ENCODE measurements around the gene PRDX5.

PRDX5 gene

GRCh38 chr11:64347193-64347867 lies 29.4 kb downstream of the PRDX5 start:
- TF ChIP-seq CTCF (conservative IDR thresholded peaks at IDR 0.05; ENCODE audit: low read length): no peak
- no peak for DNase-seq (ENCODE audit: low read depth)
- no peak overlapping the region for H3K4me3 ChIP-seq (ENCODE audit: low read length)

- no peak for DNase-seq (ENCODE audit: low read depth)
- no peak overlapping the region for H3K4me3 ChIP-seq (ENCODE audit: low read length)
- TF ChIP-seq CTCF (conservative IDR thresholded peaks at IDR 0.05; ENCODE audit: low read length): no peak
Observed at GRCh38 chr11:64348383-64349024, 30.6 kb downstream of the PRDX5 start.

- no peak for DNase-seq (ENCODE audit: low read depth)
- no peak for TF ChIP-seq CTCF (conservative IDR thresholded peaks at IDR 0.05; ENCODE audit: low read length)
- H3K4me3 ChIP-seq (ENCODE audit: low read length): no peak overlapping the region
Observed at GRCh38 chr11:64349025-64349387, 31.1 kb downstream of the PRDX5 start.

- TF ChIP-seq CTCF (conservative IDR thresholded peaks at IDR 0.05; ENCODE audit: low read length): no peak
Observed at GRCh38 chr11:64349404-64349803, 31.5 kb downstream of the PRDX5 start.

GRCh38 chr11:64351136-64351631 lies 33.3 kb downstream of the PRDX5 start:
- DNase-seq (ENCODE audit: low read depth): no peak
- no peak overlapping the region for H3K4me3 ChIP-seq (ENCODE audit: low read length)
- no peak for TF ChIP-seq CTCF (conservative IDR thresholded peaks at IDR 0.05; ENCODE audit: low read length)

More at GRCh38 chr11:64349404-64349803, 31.5 kb downstream of the PRDX5 start:
- no peak for DNase-seq (ENCODE audit: low read depth)
- no peak overlapping the region for H3K4me3 ChIP-seq (ENCODE audit: low read length)

GRCh38 chr11:64352099-64352994 lies 34.4 kb downstream of the PRDX5 start:
- DNase-seq (ENCODE audit: low read depth): no peak
- no peak overlapping the region for H3K4me3 ChIP-seq (ENCODE audit: low read length)
- no peak for TF ChIP-seq CTCF (conservative IDR thresholded peaks at IDR 0.05; ENCODE audit: low read length)
